ENCODE data around the gene TMEM145. TPM values are rescaled to one million over a fixed set of nuclear protein-coding genes. Genes with fewer than 3 reads are reported as not detected.

The TMEM145 gene
- total and polyA plus RNA-seq, 9 of the 15 experiments (the other 6 are each of a cell fraction or from before 2014, with no cell fraction given) = 0.80 to 5.5 (median 1.9) TPM; not detected in 3

DNA sequence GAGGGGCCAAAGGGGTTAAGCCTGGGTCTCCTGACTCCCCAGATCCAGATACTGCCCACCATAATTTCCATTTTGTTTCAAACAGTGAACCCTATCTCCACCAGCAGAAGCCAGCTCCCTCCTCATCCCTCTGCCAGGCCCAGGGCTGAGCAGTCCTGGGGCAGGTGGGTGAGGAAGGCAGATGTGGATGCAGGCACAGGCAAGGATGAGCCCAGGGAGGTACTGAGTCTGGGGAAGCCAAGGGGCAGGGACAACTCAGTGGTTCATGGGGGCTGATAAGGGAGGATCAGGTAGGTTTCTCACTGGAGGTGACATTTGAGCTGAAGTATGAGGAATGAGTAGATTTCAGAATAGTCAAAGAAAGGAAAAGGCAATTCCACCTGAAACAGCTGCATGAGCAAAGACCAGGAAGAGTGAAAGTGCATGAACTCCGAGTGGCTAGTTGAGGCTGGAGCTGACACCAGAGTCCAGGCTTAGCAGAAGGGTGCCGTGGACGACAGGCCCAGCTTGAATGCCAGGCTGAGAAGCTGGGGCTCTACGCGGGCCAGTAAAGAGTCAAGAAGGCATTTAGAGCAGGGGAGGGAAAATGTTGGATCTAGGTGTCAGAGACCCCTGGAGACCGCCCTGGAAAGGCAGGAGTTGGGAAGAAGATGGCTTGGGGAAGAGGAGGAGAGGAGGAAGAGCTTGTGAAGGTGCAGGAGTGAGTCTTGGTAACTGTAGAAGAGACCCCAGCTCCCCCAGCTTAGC lies 33.8 kb upstream of the TMEM145 start:
- FAIRE-seq (peak; percentile 48), DNase-seq (ENCODE audit: extremely low read depth in 1 of 4, low spot score in 3 of 4) (peak in 1 of 4 experiments; percentile 9), ATAC-seq (no peak)
- Histone ChIP-seq H3K79me2 (ENCODE audit: control insufficient read depth, insufficient read depth, low read length) (peaks cover 55% of the 10 kb centered on the region), H3K9ac (ENCODE audit: insufficient read depth in 1 of 2, low read depth in 2 of 2, low read length in 2 of 2) (peak overlapping the region; percentile 79 to 90), H3K36me3 (ENCODE audit: control insufficient read depth, insufficient read depth, low read length) (peaks cover 26% of the 10 kb centered on the region), H3K4me3 (peak overlapping the region; percentile 93), H3K4me1 (replicated peaks in 1 of 2; ENCODE audit: control insufficient read depth in 2 of 2, insufficient read depth in 2 of 2, low read length in 2 of 2) (peaks cover 34 to 56% of the 10 kb centered on the region in 2 experiments), H3K9me3 (replicated peaks; ENCODE audit: control insufficient read depth, insufficient read depth, low read depth, low read length) (no peaks in the 10 kb centered on the region), H4K20me1 (replicated peaks; ENCODE audit: control insufficient read depth, insufficient read depth, low read length) (no peaks in the 10 kb centered on the region), H3K9me1 (ENCODE audit: control insufficient read depth, insufficient read depth, low read length) (no peaks in the 10 kb centered on the region), H2AFZ (ENCODE audit: low read depth, low read length) (peak overlapping the region; percentile 90), H3K4me2 (ENCODE audit: insufficient read depth, low read length) (peak overlapping the region; percentile 97), H3K27ac (ENCODE audit: extremely low read depth, low read depth, low read length) (peak overlapping the region; percentile 69), H3K27me3 (ENCODE audit: control insufficient read depth in 2 of 2, insufficient read depth in 2 of 2, low read length in 2 of 2) (no peaks in the 10 kb centered on the region; a peak in 1 of 5 replicates)
- 12% methylated on average over 6 of the region's 6 CpGs for WGBS (ENCODE audit: insufficient coverage, low coverage, missing lambda C conversion rate)
- BruUV-seq (replicated peaks) = no TSS peak
- intact Hi-C loops (cut with micrococcal nuclease) (loop anchor here (1.0 kb wide), 1 partner anchor 33 kb away; no protein-coding TSS in a partner anchor), in situ Hi-C loops (cut with MboI) (no loop called here)
- POLR2A ChIA-PET = interaction anchor here (0.6 to 3.6 kb wide), 10 partner anchors 9 to 139 kb away, joined by 3 to 16 read pairs (median 4); partner anchors contain the start of gene CIC
- CTCF ChIA-PET (ENCODE audit: low intra/inter-chr PET ratio) = interaction anchor here (1.0 to 2.4 kb wide), 3 partner anchors 34 to 146 kb away, joined by 3 to 24 read pairs (median 7); no protein-coding TSS in a partner anchor
- no peak for TF ChIP-seq PRMT5 (CRISPR knock-in tag; IDR thresholded peaks at IDR 0.05)
- TF ChIP-seq HDAC1 (IDR thresholded peaks at IDR 0.05) = peak in 1 of 2 experiments; percentile 31; a peak in 1 of 4 replicates
- TF ChIP-seq OTX1 (CRISPR knock-in tag; IDR thresholded peaks at IDR 0.05) = 0 out of 2 replicates have a peak, but pooled peaks have one; percentile 5
- 0 out of 2 replicates have a peak, but pooled peaks have one; percentile 15 for TF ChIP-seq DPF2 (IDR thresholded peaks at IDR 0.05)
- no peak for TF ChIP-seq BDP1 (IDR thresholded peaks at IDR 0.05; ENCODE audit: insufficient read depth, insufficient read length)
- TF ChIP-seq RCOR1 (IDR thresholded peaks at IDR 0.05; ENCODE audit: borderline replicate concordance in 1 of 2, low read depth in 2 of 2, low read length in 2 of 2) = no peak
- TF ChIP-seq NBN (IDR thresholded peaks at IDR 0.05; ENCODE audit: low read depth) = 0 out of 2 replicates have a peak, but pooled peaks have one; percentile 33
- TF ChIP-seq SMARCC2 (IDR thresholded peaks at IDR 0.05; ENCODE audit: low read depth) = no peak
- TF ChIP-seq GATAD2A (IDR thresholded peaks at IDR 0.05) = peak; percentile 49
- TF ChIP-seq CC2D1A (IDR thresholded peaks at IDR 0.05) = peak; percentile 74
- TF ChIP-seq SUPT5H (IDR thresholded peaks at IDR 0.05) = 0 out of 2 replicates have a peak, but pooled peaks have one; percentile 40
- TF ChIP-seq NCOA2 (IDR thresholded peaks at IDR 0.05; ENCODE audit: partially characterized antibody in 2 of 2) = no peak
- no peak for TF ChIP-seq ZNF511 (CRISPR knock-in tag; IDR thresholded peaks at IDR 0.05)
- TF ChIP-seq ELF4 (CRISPR knock-in tag; IDR thresholded peaks at IDR 0.05) = peak; percentile 81; the same call in 1 of the 2 replicates
- TF ChIP-seq, protein P1, sequence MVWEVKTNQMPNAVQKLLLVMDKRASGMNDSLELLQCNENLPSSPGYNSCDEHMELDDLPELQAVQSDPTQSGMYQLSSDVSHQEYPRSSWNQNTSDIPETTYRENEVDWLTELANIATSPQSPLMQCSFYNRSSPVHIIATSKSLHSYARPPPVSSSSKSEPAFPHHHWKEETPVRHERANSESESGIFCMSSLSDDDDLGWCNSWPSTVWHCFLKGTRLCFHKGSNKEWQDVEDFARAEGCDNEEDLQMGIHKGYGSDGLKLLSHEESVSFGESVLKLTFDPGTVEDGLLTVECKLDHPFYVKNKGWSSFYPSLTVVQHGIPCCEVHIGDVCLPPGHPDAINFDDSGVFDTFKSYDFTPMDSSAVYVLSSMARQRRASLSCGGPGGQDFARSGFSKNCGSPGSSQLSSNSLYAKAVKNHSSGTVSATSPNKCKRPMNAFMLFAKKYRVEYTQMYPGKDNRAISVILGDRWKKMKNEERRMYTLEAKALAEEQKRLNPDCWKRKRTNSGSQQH (CRISPR knock-in tag; IDR thresholded peaks at IDR 0.05) = peak; percentile 62; the same call in 1 of the 2 replicates
- no peak for TF ChIP-seq SRF (CRISPR knock-in tag; IDR thresholded peaks at IDR 0.05)
- no peak for TF ChIP-seq EHMT2 (IDR thresholded peaks at IDR 0.05)
- TF ChIP-seq, protein P2, sequence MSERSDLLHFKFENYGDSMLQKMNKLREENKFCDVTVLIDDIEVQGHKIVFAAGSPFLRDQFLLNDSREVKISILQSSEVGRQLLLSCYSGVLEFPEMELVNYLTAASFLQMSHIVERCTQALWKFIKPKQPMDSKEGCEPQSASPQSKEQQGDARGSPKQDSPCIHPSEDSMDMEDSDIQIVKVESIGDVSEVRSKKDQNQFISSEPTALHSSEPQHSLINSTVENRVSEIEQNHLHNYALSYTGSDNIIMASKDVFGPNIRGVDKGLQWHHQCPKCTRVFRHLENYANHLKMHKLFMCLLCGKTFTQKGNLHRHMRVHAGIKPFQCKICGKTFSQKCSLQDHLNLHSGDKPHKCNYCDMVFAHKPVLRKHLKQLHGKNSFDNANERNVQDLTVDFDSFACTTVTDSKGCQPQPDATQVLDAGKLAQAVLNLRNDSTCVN (CRISPR knock-in tag; IDR thresholded peaks at IDR 0.05) = 0 out of 2 replicates have a peak, but pooled peaks have one; percentile 14
- TF ChIP-seq POLR2B (IDR thresholded peaks at IDR 0.05; ENCODE audit: low read depth, partially characterized antibody) = peak; percentile 43
- TF ChIP-seq GATA2 (CRISPR knock-in tag; IDR thresholded peaks at IDR 0.05) = 0 out of 2 replicates have a peak, but pooled peaks have one; percentile 25

Data from K562 (cell line).